Measurements from ENCODE around the gene PTPA. TPM values are rescaled to one million over a fixed set of nuclear protein-coding genes. Genes with fewer than 3 reads are reported as not detected.

PTPA gene
- total and polyA plus RNA-seq, 9 of the 15 experiments (the other 6 are each of a cell fraction or from before 2014, with no cell fraction given) = 1.7 to 121 (median 72.6) TPM

GRCh38 chr9:129138476-129139232 is 27.4 kb downstream of the PTPA start (continued):
- TF ChIP-seq, protein P1, sequence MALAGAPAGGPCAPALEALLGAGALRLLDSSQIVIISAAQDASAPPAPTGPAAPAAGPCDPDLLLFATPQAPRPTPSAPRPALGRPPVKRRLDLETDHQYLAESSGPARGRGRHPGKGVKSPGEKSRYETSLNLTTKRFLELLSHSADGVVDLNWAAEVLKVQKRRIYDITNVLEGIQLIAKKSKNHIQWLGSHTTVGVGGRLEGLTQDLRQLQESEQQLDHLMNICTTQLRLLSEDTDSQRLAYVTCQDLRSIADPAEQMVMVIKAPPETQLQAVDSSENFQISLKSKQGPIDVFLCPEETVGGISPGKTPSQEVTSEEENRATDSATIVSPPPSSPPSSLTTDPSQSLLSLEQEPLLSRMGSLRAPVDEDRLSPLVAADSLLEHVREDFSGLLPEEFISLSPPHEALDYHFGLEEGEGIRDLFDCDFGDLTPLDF (CRISPR knock-in tag; IDR thresholded peaks at IDR 0.05) = no peak
- TF ChIP-seq HEY1 (CRISPR knock-in tag; IDR thresholded peaks at IDR 0.05; ENCODE audit: borderline replicate concordance) (no peak), NR2C1 (IDR thresholded peaks at IDR 0.05) (no peak), NR2C1 (tag; IDR thresholded peaks at IDR 0.05) (no peak), ZNF318 (IDR thresholded peaks at IDR 0.05; ENCODE audit: borderline replicate concordance in 1 of 2, low read depth in 1 of 2) (no peak)
- TF ChIP-seq, protein P2, sequence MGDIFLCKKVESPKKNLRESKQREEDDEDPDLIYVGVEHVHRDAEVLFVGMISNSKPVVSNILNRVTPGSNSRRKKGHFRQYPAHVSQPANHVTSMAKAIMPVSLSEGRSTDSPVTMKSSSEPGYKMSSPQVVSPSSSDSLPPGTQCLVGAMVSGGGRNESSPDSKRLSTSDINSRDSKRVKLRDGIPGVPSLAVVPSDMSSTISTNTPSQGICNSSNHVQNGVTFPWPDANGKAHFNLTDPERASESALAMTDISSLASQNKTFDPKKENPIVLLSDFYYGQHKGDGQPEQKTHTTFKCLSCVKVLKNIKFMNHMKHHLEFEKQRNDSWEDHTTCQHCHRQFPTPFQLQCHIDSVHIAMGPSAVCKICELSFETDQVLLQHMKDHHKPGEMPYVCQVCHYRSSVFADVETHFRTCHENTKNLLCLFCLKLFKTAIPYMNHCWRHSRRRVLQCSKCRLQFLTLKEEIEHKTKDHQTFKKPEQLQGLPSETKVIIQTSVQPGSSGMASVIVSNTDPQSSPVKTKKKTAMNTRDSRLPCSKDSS (IDR thresholded peaks at IDR 0.05; ENCODE audit: low read depth, partially characterized antibody) = no peak
- TF ChIP-seq, protein P3, sequence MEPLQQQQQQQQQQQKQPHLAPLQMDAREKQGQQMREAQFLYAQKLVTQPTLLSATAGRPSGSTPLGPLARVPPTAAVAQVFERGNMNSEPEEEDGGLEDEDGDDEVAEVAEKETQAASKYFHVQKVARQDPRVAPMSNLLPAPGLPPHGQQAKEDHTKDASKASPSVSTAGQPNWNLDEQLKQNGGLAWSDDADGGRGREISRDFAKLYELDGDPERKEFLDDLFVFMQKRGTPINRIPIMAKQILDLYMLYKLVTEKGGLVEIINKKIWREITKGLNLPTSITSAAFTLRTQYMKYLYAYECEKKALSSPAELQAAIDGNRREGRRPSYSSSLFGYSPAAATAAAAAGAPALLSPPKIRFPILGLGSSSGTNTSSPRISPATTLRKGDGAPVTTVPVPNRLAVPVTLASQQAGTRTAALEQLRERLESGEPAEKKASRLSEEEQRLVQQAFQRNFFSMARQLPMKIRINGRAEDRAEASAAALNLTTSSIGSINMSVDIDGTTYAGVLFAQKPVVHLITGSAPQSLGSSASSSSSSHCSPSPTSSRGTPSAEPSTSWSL (CRISPR knock-in tag; IDR thresholded peaks at IDR 0.05; ENCODE audit: borderline replicate concordance) = no peak
